ENCODE measurements around the gene SOX6.
A peak's percentile ranks its signal among the peaks of the same experiment; 100 is the strongest.

Gene SOX6

GRCh38 chr11:15931497-15931896, 424.8 kb downstream of the SOX6 start:
- H3K4me3 ChIP-seq (replicated peaks in 1 of 2; ENCODE audit: low read depth in 2 of 2, low read length in 2 of 2) = no peak overlapping the region
- DNase-seq (ENCODE audit: low read depth in 2 of 2) = no peak
- TF ChIP-seq CTCF (IDR thresholded peaks at IDR 0.05; ENCODE audit: low read depth, low read length) = no peak

- no peak overlapping the region for H3K4me3 ChIP-seq (replicated peaks in 1 of 2; ENCODE audit: low read depth in 2 of 2, low read length in 2 of 2)
- DNase-seq (ENCODE audit: low read depth in 2 of 2) = no peak
- TF ChIP-seq CTCF (IDR thresholded peaks at IDR 0.05; ENCODE audit: low read depth, low read length) = no peak
These were observed 425.8 kb downstream of the SOX6 start for GRCh38 chr11:15930442-15931025.

- H3K4me3 ChIP-seq (replicated peaks in 1 of 2; ENCODE audit: low read depth in 2 of 2, low read length in 2 of 2) = no peak overlapping the region
- no peak for TF ChIP-seq CTCF (IDR thresholded peaks at IDR 0.05; ENCODE audit: low read depth, low read length)
- DNase-seq (ENCODE audit: low read depth in 2 of 2) = no peak
These were observed 426.9 kb downstream of the SOX6 start for GRCh38 chr11:15929371-15929901.

GRCh38 chr11:15927864-15928217, 428.5 kb downstream of the SOX6 start:
- no peak for TF ChIP-seq CTCF (IDR thresholded peaks at IDR 0.05; ENCODE audit: low read depth, low read length)
- H3K4me3 ChIP-seq (replicated peaks in 1 of 2; ENCODE audit: low read depth in 2 of 2, low read length in 2 of 2) = no peak overlapping the region
- DNase-seq (ENCODE audit: low read depth in 2 of 2) = no peak

GRCh38 chr11:15927196-15927863, 429.0 kb downstream of the SOX6 start:
- no peak overlapping the region for H3K4me3 ChIP-seq (replicated peaks in 1 of 2; ENCODE audit: low read depth in 2 of 2, low read length in 2 of 2)
- DNase-seq (ENCODE audit: low read depth in 2 of 2) = no peak
- no peak for TF ChIP-seq CTCF (IDR thresholded peaks at IDR 0.05; ENCODE audit: low read depth, low read length)

GRCh38 chr11:15926071-15926470, 430.3 kb downstream of the SOX6 start:
- peak in 1 of 2 donors; percentile 10 for DNase-seq (ENCODE audit: low read depth in 2 of 2)

More at GRCh38 chr11:15926071-15926470, 430.3 kb downstream of the SOX6 start:
- H3K4me3 ChIP-seq (replicated peaks in 1 of 2; ENCODE audit: low read depth in 2 of 2, low read length in 2 of 2) = no peak overlapping the region
- TF ChIP-seq CTCF (IDR thresholded peaks at IDR 0.05; ENCODE audit: low read depth, low read length) = no peak

Measured in cardiac fibroblast (primary cell).